Stomach (tissue), 4 donors: ENCODE data around the gene NFE2L3.

Source experiments
- POLR2A ChIP-seq, 4 donors: fragments of 450-650 bp; IDR thresholded peaks; one replicate each; pipeline ENCODE4 v1.6.1; 2016; ENCODE audit warnings: antibody characterized with exemption in 4 of 4, control low read depth in 2 of 4, mild to moderate bottlenecking in 1 of 4, moderate library complexity in 1 of 4
- TF ChIP-seq, protein P1 (sequence below), 7 experiments: fragments of 450-650 bp in 4 of 7; fragments of 200-600 bp in 3 of 7; sonication (generic) in 3 of 7; IDR thresholded peaks; one replicate each; pipeline ENCODE4 v1.5.1; 2016 to 2019; ENCODE audit warnings: antibody characterized with exemption in 7 of 7, control low read depth in 2 of 7, mild to moderate bottlenecking in 1 of 7

DNA sequence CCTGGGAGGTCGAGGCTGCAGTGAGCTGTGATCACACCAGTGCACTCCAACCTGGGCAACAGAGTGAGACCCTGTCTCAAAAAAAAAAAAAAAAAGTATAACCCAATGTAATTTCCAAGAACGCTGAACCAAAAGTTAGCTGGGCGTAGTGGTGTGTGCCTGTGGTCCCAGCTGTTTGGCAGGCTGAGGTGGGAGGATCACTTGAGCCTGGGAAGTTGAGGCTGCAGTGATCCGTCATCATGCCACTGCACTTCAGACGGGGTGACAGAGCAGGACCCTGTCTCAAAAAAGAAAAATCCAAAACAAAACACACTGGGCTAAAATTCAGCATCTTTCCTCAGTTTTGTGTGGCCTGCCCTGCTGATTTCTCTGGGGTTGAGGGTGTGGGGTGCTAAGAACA, 27.4 kb downstream of the NFE2L3 start:
- TF ChIP-seq, protein P1, sequence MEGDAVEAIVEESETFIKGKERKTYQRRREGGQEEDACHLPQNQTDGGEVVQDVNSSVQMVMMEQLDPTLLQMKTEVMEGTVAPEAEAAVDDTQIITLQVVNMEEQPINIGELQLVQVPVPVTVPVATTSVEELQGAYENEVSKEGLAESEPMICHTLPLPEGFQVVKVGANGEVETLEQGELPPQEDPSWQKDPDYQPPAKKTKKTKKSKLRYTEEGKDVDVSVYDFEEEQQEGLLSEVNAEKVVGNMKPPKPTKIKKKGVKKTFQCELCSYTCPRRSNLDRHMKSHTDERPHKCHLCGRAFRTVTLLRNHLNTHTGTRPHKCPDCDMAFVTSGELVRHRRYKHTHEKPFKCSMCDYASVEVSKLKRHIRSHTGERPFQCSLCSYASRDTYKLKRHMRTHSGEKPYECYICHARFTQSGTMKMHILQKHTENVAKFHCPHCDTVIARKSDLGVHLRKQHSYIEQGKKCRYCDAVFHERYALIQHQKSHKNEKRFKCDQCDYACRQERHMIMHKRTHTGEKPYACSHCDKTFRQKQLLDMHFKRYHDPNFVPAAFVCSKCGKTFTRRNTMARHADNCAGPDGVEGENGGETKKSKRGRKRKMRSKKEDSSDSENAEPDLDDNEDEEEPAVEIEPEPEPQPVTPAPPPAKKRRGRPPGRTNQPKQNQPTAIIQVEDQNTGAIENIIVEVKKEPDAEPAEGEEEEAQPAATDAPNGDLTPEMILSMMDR (IDR thresholded peaks at IDR 0.05): no peak
- TF ChIP-seq POLR2A (IDR thresholded peaks at IDR 0.05): no peak
